ENCODE measurements around the gene EBF3.

Gene EBF3

DNA sequence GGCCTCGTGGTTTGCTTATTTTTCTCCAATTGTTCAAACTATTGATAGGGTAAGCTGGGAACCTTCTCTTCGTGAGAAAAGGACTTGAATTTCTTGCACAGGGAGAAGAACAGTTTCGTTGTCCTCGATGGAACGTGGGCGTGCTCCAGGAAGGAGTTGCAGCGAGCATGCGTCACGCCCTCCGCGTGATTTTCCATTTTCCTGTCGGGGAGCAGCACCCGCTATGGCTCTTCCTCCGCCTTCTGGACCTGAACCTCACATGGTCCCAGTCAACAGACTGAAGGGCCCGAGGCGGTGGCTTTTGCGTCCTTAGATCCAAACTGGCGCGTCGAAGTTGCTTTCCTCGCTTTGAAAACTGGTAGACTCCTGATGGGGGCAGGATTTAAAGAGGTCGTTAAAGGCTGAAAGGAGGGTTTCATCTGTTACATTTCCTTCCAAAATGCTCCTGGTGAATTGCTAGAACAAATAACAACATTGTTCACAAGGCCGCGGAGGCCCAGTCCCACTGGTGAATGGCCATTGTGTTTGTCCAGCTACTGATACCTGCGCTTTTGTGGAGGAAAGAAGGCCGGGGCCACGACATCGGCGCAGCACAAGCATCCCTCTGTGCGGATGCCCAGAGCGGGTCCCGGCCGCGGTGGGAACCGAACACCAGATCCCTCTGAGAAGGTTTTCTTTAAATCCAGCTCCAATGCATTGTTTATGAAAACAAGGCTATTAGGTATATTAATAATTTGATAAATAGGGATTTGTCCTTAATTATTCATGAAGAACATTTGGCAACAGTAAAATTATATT is 75.9 kb downstream of the EBF3 start:
- DNase-seq = no peak

GRCh38 chr10:129887381-129887905 is 76.6 kb downstream of the EBF3 start:
- DNase-seq = no peak

DNA sequence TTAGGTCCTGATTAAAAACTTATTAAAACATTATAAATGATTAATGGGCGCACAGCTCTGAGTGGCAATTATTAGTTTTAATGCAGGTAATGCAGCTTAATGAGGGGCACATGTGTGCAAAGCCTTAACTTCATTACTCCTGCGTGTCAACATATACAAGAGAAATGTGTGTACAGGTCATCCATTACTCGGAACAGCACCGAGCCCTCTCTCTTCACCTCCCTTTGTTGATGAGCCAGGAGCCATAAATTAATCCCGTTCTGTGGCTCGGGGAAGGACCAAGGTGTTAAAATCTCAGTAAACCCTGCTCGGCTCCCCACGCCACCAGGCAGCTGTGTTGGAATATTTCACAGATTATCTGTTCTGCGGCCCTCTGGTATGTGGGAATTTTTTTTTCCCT is 77.8 kb downstream of the EBF3 start:
- DNase-seq = no peak

DNA sequence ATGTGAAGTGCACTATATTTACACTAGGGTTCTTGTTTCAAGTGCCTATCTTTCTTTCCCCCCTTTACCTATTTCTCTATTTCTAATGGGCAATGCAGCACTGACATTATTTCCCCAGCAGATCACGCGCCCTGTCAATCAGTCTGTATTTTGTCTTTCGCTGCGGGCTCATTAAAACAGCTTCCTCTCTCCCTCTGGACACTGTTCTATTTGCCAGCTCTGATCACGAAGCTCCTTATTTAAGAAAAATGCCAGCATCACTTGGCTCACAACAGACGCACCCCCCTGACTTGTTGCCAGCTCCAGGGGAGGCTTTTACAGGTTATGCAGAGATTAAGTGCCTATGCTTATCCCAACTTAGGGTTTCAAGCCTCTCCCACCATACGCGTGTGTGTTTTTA is 78.5 kb downstream of the EBF3 start:
- DNase-seq = no peak

- DNase-seq = no peak
These were observed 79.5 kb downstream of the EBF3 start for GRCh38 chr10:129884398-129885078.

DNA sequence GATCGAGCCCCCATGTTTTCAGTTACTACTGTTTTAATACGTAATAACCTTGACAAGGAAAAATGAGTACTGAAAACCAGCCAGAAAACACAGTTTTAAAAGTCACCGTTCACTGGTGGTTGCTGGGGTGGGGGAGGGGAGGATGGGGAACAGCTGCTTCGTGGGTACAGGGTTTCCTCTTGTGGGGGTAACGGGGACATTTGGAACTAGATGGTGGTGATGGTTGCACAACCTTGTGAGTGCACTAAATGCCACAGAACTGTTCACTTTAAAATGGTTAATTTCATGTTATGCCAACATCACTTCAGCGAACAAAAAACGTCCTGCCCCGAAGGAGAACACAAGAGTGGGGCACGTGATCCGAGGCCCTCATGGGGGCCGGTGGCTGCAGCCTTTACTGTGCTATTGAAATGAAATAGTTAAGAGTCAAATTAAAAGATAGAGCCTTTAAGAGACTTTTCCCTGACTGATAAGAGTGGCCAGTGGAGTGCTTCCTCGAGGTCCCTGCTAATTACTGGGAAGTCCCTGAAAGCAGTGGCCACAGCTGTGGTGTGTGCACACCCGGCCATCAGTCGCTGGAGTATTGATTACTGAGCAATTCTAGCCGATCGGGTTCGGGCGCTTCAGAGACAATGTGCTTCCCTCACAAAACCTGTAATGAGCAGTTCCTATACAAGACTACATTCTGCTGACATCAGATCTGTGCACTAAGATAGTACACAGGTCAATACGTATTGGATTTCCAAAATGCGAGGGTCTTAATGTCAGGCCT is 80.3 kb downstream of the EBF3 start:
- DNase-seq = no peak

DNA sequence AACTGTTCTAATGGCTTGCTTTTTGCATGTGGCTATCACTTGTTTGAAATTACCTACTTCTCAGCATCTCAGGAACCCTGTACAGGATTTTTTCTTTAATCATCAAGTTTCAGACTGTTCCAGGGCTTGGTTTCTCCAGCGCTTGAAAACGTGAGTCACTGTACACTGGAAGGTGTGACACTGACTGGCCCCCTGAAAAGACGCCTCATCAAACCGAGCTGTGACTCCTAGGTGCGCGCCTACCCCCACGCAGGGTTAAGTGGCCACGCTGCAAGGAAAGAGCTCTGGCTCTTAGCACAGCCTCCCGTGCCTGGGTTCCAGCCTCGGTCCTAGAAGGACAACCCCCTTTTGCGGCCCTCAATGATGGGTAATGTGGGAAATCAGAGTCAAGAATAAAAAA is 81.0 kb downstream of the EBF3 start:
- no peak for DNase-seq

DNA sequence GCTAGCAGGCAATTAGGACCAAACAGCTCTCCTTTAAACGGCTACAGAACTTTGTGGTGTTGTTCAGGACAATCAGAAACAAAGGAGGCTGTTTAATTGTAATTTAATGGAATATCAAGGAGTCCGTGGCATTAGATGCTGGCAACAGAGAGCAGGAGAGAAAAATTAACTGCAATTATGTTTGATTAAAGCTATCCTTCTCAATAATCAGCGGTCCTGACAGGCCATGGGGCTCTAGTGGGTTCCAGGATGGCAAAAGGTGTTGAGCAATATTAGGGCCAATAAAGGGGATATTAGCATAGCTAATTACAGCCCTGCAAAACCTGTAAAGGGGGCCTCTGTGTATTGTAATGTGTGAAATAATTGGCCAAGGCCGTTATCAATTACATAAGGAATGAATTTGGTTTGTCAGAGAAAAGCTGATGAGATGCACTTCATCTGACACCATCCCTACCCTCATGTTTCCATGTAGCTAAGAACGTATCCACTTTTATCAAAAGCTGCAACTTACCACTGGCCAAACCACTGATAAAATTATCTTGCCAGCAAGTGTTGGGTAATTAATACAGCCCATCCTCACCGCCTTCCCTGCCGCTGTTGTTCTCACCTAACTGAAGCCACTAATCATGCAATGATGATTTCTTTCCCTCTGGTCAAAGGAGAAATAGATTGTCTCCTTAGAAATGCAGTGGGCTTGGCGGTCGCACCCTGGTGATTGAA is 81.6 kb downstream of the EBF3 start:
- DNase-seq = no peak

- DNase-seq = no peak
These were observed 82.4 kb downstream of the EBF3 start for GRCh38 chr10:129881641-129882040.

DNA sequence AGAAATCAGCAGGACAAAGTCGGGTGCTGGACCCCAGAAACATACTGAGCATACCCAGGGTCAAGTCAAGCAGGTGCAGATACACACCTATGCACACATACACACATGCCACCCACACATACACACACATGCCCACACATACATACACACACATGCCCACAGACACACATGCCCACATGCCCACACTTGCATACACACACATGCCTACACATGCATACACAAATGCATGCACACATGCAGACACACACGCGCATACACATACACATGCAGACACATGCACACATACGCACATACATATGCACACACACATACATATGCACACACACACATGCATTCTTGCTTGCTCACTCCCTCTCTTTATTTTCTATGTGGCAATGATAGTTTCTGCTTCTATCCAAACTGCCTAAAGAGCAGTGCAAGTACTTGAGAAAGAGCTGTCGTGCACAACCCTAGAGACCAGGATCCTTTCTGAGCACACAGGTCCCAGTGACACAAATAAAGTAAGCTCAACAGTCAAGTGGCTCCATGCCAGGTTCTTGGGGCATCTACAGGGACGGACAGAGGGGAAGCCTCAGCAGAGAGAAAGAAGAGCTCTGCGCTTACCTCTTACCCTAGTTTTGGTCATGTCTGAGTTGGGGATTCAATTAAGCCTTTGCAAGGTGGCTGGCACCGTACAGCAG is 83.7 kb downstream of the EBF3 start:
- DNase-seq = no peak

GRCh38 chr10:129879655-129880054 is 84.4 kb downstream of the EBF3 start:
- no peak for DNase-seq

GRCh38 chr10:129878835-129879234 is 85.2 kb downstream of the EBF3 start:
- DNase-seq = no peak

DNA sequence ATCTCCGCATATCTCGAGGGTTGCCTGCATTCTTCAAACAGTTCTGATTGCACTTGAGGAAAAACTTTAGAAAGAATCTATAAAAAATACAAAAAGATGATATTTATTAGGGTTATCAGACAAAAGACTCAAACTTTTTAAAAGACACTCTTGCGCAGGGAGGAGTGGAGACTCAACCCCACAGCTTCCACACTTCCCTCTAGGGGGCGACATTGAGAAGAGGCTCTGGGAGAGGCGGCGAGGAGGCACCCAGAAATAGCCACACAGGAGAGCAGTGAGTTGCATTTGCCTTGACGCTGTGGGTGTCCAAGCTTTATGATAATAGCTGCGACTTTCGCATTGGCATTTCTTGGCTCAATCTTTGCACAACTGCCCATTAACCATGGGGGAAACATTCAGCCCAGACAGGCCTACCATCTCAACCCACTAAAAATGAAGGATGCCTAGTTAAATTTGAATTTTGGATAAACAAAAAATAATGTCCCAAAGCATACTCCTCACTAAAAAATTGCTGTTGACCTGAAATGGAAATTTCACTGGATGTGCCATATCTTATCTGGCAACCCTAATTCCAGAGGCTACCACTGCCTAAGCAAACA is 86.2 kb downstream of the EBF3 start:
- no peak for DNase-seq

- no peak for DNase-seq
These were observed 87.2 kb downstream of the EBF3 start for GRCh38 chr10:129876838-129877237.

GRCh38 chr10:129875993-129876726 is 87.9 kb downstream of the EBF3 start:
- no peak for DNase-seq

DNA sequence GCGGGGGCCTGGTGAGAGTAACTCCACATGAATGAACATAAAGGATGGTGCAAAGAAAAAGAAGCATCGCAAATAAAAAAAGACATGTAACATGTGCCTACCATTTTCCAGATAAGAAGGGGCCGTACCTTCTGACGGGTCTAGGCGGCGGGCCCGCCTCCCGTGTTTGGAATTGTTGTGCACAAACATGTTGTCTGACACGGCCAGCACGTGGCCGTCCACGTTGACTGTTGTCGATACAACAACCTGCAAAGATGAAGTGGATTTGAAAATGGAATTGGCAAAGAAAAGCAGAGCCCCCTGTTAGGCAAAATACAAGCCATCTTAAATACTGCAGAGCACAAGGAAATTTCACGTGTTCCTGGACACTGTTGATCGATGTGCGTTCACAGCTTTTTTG is 90.7 kb downstream of the EBF3 start:
- no peak for DNase-seq

- DNase-seq = no peak
These were observed 92.1 kb downstream of the EBF3 start for GRCh38 chr10:129871966-129872365.

DNA sequence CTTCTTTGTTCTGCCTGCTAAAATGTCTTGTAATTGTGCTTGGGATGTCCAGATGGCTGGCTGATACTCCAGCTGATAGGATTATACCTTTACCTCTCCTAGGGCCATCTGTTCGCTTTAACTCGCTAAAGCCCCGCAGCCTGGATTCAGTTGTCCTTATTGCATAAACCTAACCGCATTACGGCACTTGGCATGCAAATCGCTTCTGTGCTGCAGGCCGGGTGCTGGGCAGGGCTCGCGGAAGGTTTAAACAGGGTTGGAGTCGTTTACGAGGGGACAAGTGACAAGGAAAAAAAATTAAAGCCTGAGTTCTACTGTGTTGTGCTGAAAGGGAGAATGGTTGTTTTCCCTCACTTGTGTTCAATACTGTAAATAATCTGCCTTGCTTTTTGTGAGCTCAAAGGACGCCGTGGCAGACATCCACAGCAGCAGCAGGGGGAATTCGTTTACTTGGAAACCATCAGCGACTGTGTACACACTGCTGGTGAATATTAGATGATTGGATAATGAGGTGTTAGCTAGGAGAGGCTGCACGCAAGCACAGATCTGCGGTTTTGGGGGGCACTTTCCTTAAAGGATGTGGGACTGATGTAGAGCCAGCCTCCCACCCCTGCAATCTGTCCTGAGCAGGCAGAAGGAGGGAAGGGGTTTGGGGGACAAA is 93.0 kb downstream of the EBF3 start:
- no peak for DNase-seq

- DNase-seq = no peak
These were observed 93.7 kb downstream of the EBF3 start for GRCh38 chr10:129870474-129870757.

GRCh38 chr10:129869596-129870473 is 94.2 kb downstream of the EBF3 start:
- DNase-seq = no peak
